VCaP (cell line): Measurements from ENCODE around the gene DOCK10.
"Not testable (repeated sequence)": the region's sequence is repeated elsewhere in the genome, so short reads cannot be mapped to it uniquely, and the experiment has no call there.

Experiments
- H3K27ac ChIP-seq: fragments of 450-650 bp; 2 replicates; pipeline ENCODE4 v1.5.1; 2017
- TF ChIP-seq, protein P1 (sequence below): fragments of 450-650 bp; conservative IDR thresholded peaks from 2 replicates; pipeline ENCODE4 v1.5.1; 2017; ENCODE audit warnings: mild to moderate bottlenecking, moderate library complexity

DOCK10 gene

DNA sequence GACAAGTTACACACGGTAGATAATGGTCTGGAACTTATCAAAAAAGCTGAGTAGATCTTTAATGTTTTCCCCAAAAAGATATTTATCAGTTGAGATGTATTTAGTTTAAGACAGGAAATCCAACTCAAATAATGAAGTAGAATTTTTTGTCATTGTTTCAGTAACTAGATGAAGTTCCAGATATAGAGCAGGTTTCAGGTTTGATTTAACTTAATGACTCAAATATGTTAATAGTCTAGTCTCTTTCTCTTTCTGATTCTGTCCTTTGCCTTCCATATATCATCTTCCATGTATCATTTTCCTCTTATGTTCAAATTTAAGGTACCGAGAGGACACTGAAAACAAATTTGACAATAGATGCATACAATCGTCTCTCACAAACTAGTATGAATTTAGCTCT is 23.6 kb upstream of the DOCK10 start:
- TF ChIP-seq, protein P1, sequence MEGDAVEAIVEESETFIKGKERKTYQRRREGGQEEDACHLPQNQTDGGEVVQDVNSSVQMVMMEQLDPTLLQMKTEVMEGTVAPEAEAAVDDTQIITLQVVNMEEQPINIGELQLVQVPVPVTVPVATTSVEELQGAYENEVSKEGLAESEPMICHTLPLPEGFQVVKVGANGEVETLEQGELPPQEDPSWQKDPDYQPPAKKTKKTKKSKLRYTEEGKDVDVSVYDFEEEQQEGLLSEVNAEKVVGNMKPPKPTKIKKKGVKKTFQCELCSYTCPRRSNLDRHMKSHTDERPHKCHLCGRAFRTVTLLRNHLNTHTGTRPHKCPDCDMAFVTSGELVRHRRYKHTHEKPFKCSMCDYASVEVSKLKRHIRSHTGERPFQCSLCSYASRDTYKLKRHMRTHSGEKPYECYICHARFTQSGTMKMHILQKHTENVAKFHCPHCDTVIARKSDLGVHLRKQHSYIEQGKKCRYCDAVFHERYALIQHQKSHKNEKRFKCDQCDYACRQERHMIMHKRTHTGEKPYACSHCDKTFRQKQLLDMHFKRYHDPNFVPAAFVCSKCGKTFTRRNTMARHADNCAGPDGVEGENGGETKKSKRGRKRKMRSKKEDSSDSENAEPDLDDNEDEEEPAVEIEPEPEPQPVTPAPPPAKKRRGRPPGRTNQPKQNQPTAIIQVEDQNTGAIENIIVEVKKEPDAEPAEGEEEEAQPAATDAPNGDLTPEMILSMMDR = no peak
- no peak overlapping the region for H3K27ac ChIP-seq

DNA sequence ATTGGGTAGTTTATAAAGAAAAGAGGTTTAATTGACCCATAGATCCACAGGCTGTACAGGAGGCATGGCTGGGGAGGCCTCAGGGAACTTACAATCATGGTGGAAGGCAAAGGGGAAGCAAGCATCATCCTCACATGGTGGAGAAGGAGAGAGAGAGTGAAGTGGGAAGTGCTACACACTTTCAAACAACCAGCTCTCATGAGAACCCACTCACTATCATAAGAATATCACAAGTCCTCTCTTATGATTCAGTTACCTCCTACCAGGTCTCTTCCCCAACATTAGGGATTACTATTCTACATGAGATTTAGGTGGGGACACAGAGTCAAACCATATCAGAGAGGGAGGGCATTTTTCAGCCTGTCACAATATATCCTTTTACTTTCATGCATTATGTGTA is 22.7 kb upstream of the DOCK10 start:
- H3K27ac ChIP-seq = no peak overlapping the region
- TF ChIP-seq, protein P1 = no peak

DNA sequence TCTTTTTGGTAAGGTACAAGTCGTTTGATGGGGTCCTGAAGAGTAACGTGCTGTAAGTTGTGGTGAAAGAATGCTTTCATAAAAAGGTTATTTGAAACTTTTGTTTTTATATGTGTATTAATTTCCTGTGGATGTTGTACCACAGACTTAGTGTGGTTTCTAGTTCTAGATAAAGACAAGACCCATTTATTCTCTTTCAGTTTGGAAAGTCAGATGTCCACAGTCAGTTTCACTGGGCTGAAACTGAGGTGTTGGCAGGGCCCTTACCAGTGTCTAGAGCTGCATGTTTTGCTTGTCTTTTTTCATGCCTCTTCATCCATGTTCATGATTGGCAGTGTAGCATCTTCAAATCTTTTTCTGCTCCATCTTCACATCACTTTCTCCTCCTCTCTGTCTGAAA is 22.1 kb upstream of the DOCK10 start:
- no peak overlapping the region for H3K27ac ChIP-seq
- TF ChIP-seq, protein P1 = no peak

DNA sequence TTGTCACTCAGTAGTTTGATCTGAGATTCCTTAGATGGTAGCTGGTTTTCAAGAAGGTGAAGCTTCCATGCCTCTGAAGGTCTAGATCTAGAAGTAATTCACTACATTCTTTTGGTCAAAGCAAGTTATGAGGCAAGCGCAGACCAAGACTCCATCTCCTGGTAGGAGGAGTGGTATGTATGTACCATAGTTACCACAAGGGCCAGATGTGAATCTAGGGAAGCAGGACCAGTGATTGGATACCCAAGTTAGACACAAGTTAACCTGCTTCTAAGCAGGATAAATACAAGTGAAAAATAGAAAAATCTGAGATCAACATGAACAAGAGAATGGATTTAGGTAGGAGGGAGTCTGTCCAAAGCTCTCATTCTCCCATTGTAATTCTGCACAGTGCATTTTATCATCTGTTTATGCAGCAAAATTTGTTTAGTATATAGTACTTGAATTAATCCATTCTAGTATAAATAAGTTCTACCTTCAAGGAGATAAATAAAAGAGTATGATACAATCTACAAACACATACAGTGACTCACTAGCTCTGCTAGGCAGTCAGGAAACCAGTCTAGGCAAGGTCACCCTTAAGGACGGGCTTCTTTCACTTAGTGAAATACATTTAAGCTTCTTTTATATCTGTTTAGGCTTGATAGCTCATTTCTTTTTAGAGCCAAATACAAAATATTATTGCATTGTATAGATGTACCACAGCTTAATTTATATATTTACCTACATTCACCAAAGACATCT is 14.2 kb upstream of the DOCK10 start:
- H3K27ac ChIP-seq = no peak overlapping the region
- TF ChIP-seq, protein P1 = no peak

DNA sequence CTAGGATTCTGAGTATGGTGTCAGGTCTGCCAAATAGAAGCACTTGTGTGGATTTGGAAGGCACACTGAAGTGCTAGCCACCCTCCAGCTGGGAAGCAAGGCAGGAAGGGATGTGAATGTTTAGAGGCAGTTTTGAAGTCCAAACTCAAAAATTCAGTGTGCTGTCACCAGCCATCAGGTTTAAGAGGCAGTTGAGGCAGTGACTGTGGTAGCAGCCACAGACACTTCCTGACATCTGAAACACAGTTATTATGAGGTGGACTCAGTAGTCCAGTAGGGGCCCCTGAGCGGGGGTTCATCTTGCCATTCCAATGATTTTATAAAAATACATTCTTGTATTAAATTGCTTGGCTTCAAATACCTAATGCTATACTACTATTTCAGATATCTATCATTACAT is 13.4 kb upstream of the DOCK10 start:
- no peak overlapping the region for H3K27ac ChIP-seq
- TF ChIP-seq, protein P1 = no peak

DNA sequence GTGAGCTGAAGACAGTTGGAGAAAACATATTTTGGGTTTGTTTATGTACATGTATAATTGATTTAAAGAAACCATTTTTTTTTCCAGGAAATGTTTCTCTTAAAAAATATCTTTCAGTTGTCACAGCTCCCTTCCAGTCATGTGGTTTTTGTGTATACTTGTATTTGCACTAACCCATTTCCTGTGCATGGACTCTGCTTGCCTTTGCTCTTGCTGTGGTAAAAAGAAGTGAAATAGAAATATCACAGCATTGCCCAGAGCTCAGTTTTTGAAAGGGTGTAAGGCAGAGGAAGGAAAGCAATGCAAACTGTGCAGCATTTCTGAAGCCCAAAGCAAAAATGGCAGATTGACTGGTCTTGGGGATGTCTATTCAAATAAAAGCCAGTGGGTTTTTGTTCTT is 10.4 kb upstream of the DOCK10 start:
- TF ChIP-seq, protein P1 = no peak
- no peak overlapping the region for H3K27ac ChIP-seq

DNA sequence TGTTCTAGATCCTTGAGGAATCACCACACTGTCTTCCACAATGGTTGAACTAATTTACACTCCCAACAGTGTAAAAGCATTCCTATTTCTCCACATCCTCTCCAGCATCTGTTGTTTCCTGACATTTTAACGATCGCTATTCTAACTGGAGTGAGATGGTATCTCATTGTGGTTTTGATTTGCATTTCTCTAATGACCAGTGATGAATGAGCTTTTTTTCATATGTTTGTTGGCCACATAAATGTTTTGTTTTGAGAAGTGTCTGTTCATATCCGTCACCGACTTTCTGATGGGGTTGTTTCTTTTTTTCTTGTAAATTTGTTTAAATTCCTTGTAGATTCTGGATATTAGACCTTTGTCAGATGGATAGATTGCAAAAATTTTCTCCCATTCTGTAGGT is 5.2 kb upstream of the DOCK10 start:
- not testable (repeated sequence) for H3K27ac ChIP-seq

DNA sequence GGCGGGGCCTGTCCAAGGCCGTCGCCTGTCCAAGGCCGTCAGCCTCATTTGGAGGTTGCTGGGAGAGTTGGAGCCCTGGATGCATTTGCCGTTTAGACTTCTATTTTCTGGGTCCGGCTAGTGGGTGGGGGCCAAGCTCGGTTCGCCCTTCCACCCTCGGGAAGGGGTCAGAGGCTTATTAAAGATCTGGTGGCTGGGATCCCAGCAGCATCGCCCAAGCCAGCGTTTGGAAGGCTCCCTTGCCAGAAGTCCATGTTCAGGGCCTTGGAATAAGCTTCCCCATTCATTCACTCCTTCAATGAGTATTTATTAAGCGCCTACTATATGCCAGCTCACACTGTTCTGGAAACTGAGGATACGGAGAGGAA is 516 bp upstream of the DOCK10 start:
- peak overlapping the region; percentile 42; the same call in 1 of the 2 replicates for H3K27ac ChIP-seq
- TF ChIP-seq, protein P1 = no peak
